GM10847 (cell line): ENCODE results near the gene HIRIP3.
A peak's percentile ranks its signal among the peaks of the same experiment; 100 is the strongest.

Experiments
- POLR2A ChIP-seq: IDR thresholded peaks from 2 replicates; pipeline ENCODE4 v1.6.1; 2011; ENCODE audit not compliant: insufficient read length; ENCODE audit errors: extremely low read depth

HIRIP3 gene

DNA sequence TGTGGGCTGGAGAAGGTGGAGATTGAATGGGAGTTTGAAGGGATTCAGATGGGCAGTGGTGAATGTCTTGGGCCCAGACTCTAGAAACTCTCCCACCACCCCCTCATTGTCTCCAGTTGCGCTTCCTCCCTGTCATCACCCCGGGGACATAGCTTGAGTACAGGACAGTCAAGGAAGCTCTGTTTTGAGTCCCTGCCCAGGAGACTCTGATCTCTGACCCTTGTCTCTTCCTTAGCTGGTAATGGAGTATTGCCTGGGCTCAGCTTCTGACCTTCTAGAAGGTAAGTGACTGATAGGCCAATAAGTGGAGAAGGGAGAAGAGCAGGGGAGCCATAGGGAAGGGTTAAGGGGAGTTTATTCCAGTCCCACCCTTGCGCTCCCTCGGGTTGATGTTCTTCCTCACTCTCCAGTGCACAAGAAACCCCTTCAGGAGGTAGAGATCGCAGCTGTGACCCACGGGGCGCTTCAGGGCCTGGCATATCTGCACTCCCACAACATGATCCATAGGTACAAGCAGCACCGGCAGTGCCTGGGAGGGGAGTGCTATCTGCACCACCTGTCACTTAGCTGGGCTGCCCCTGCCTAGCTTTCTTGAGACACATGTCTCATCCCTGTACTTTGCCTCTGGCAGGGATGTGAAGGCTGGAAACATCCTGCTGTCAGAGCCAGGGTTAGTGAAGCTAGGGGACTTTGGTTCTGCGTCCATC lies 16.7 kb downstream of the HIRIP3 start:
- no peak for TF ChIP-seq POLR2A

DNA sequence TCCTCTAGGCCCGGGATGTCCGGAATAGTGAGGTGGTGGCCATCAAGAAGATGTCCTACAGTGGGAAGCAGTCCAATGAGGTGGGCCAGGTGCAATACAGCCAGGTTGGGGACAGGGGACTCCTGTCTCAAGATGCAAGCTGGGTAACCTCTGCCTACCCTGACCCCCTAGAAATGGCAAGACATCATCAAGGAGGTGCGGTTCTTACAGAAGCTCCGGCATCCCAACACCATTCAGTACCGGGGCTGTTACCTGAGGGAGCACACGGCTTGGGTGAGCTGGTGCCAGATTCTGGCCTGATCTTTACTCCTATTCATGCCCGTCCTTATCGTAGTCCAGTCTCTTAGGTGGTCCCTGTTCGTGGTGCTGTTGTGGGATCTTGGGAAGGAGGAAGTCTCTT lies 17.3 kb downstream of the HIRIP3 start:
- TF ChIP-seq POLR2A, result no peak

DNA sequence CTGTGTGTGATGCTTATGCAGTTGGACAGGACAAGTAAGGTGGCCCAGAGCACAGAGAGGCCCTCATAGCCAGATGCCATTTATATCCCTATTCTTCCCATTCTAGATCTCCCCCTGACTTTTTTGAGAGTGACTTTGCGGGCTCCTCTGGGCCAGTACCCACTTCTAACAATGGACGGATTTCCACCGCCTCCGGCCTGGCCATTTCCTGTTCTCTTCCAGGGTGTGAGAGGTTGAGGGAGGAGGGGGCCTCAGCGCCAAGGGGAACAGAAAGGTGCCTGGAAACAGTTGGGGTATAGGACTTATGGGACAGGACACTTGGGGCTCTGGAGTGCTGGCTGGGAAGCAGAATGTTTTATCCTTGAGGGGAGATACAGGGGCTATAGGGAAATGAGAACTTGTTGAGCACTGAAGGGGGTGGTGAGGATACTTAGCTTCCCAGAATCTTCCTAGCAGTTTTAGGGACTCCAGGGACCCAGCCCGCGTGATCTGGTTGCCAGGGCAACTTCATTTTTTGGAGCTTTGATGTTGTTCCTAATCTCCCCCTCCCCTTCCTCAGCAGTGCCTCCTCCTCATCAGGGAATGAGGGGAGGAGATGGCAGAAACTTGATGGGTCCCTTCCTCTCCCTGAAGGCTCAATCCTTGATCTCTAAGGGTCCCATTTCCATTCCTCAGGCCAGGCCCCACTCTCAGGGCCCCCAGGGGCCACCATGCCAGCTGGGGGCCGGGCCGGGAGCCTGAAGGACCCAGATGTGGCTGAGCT lies 18.2 kb downstream of the HIRIP3 start:
- TF ChIP-seq POLR2A, result no peak

DNA sequence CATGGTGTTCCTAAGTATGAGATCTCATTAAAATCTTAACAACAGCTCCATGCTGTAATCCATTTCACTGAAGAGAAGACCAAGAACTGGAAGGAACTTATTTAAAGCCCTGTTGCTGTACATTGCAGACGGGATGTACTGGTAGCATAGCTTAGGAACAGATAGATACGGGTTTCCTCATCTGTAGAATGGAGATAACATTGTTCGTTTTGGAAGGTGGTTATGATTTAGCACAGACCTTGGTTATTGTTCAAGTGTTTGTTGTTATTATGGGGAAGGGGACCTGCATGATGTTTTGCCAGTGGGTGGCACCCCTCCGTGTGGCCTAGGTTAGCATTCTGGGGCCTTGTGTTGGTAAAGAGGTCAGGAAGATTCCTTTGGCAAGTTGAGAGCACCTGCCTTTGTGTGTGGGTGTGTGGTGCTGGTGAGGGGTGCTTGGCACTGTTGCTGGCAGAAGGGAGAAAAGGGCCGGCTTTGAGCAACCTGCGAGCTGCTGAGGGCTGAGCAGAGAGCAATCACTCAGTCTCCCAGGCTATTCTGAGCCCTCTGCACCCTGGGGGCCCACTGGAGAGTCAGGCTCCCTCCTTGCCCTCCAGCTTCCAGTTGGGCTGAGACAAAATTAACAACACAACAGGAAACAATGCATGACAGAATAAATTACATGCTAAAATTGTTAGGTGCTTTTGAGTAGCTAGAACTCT lies 19.5 kb downstream of the HIRIP3 start:
- TF ChIP-seq POLR2A, result no peak

DNA sequence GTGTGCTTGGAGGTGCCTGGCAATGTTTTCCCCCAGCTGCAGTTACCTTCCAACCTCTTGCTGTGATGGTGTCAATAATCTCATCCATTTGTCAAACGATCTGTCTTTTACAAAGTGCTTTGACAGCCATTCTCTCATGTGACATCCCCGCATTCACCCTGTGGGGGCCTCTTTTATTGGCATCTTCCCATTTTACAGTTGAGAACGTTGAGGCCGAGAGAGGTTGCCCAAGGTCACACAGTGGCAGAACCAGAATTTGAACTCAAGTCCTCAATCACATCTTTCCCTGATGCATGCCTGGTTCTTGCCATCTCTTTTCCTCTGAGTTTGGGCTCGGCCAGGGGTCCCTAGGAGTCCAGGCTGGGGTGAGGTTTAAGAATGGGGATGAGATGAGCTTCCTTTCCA lies 20.3 kb downstream of the HIRIP3 start:
- no peak for TF ChIP-seq POLR2A

DNA sequence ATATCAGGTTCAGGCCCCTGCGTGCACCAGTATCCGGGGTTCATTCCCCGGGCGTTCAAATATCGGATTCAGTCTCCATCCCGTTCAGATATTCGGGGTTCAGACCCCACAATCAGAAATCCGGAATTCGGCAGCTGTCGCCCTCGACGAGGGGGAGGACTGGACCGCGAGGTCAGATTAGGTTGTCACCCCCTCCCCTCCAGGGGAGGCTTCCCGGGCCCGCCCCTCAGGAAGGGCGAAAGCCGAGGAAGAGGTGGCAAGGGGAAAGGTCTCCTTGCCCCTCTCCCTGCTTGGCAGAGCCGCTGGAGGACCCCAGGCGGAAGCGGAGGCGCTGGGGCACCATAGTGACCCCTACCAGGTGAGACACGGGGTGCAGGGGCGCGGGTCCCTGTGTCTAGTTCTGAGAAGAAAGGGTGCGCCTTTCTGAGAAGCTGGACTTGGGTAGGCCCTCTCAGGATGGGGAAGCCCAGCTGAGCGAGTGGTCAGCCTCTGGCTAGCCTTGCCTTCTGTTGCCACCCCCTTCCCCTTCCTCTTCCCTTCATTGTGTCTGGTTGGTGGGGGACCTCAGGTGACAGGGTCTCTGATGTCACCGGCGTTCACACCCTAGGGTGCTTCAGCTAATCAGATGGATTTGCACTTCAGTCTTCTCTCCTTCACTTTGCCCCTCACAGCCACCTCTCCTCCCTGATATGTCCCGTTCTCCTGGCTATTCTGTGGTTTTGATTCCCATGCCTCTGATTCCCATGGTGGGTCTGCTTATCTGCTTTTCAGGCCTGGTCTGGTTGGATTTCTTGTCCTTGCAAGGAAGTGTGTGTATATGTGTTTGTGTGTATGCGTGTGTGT lies 20.9 kb downstream of the HIRIP3 start:
- TF ChIP-seq POLR2A, result no peak

DNA sequence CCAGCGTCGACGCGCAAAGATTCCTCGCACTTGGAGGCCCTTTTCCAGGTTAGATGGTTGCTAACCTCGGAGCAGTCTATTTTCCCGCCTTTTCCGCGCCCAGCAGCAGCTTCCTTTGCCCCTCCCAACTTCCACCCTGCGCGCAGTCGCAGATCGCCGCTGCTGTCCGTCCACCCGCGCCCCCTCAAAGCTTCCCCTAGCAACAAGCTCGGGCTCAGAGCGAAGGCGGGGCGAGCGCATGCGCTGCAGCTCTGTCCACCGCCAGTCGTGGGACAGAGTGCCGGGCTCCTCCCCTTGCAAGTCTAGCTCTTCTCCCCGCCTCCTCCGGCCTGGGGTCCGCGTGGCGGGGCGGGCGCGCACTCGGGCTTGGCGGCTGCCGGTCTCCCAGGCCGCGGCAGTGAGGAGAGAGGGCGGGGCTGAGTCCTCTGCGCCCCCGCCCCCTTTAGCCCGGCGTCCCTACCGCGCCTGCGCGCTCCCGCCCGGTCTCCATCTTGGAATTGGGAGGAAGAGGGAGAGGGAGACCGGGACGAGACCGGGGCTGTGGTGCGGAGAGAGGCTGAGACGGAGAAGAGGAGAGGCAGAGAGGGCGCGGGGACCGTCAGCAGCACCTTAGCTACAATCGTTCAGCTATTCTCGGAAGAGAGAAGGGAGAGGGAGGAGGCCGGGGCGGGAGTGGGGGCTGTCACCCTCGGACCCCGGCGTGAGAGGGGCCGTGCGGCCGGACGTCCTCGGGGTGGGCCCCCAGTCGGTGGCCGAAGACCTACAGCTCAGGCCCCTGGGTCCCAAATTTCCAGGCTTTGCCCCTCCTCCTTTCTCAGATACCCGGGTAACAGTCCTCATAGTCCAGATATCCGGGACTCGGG lies 21.8 kb downstream of the HIRIP3 start, which contains the start of gene TAOK2:
TSS of gene TAOK2 (plus strand) at position 485 of the 863 bp plus-strand sequence. CDS start 3,905 bp downstream, outside the sequence.
- peak; percentile 82 for TF ChIP-seq POLR2A

DNA sequence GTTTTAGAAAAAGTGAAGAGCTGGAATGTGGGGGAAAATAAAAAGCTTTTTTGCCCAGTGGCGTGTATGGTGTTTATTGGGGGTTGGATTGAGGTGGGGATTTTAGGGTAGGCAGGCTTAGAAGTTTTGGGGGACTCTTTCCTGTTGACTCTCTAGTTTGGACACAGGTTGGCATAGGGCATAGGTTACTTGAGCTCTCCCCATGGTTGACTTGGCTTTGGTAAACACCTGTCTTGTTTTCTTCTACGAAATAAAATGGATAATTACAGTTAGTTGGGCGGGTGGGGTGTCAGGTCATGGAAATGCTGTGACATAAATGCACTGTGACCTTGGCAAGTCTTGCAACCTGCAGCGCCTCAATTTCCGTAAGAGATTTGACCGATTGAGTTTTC lies 22.4 kb downstream of the HIRIP3 start:
- TF ChIP-seq POLR2A, result no peak

DNA sequence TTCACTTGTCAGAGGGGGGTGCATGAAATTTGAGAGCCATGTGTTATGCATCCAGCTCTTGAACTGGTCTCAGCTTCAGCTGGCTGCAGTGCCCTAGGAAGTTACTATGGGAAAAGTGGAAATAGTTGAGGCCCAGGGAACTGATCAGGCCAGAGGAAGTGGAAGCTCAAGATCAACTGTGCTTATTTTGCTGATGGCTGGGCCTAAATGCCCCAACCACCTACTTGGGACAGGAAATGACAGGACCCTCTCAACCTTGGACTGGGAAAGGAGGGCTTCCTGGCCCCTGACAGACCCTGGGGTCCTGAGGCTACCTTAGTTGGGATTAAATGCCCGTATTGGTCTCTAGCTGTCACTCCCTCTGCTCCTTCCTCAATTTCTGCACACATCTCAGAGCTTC lies 22.9 kb downstream of the HIRIP3 start:
- TF ChIP-seq POLR2A, result no peak

DNA sequence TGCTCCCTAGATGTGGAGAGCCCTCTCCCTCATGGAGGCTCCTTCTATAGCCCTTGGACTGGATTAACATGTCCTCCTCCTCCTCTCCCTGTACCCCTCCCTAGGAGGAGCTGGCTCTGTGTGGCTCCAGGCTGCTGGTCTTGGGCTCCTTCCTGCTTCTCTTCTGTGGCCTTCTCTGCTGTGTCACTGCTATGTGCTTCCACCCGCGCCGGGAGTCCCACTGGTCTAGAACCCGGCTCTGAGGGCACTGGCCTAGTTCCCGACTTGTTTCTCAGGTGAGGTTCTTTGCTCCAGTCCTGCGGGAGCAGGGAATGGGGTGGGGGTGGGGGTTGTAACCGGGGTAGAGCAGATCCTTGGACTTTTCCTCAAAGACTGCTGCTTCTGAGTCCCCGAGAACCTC lies 24.1 kb downstream of the HIRIP3 start:
- TF ChIP-seq POLR2A, result no peak

DNA sequence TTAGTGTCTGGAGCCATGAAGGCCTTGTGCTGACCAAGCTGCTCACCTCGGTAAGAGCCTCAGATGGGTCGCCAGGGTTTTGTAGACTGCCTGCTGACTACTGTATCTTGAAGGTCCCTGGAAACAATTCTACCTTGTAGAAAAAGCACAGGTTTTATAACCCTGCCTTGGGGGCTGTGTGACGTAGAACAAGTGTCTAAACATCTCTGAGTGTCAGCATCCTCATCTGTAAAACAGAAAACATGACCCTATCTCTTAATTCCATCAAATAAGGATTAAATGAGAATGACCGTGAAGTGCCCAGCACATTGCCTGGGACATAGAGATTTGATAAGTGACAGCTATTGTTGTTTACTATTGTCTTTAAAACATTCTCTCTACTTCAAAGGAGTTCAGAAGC lies 27.2 kb downstream of the HIRIP3 start:
- TF ChIP-seq POLR2A, result no peak

DNA sequence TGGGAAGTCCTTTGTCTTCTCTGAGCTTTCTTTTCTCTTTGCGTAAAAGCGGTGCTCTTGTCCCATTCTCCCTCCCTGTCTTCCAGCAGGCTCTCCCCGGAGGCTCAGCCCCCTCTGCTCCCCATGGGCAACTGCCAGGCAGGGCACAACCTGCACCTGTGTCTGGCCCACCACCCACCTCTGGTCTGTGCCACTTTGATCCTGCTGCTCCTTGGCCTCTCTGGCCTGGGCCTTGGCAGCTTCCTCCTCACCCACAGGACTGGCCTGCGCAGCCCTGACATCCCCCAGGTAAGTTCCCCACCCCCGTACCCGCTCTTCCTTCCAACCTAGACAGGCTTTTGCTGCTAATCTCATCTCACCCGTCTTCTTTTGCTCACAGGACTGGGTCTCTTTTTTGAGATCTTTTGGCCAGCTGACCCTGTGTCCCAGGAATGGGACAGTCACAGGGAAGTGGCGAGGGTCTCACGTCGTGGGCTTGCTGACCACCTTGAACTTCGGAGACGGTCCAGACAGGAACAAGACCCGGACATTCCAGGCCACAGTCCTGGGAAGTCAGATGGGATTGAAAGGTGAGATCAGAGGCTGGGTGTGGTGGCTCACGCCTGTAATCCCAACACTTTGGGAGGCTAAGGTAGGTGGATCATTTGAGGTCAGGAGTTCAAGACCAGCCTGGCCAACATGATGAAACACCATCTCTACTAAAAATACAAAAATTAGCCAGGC lies 32.2 kb downstream of the HIRIP3 start:
- TF ChIP-seq POLR2A, result no peak

DNA sequence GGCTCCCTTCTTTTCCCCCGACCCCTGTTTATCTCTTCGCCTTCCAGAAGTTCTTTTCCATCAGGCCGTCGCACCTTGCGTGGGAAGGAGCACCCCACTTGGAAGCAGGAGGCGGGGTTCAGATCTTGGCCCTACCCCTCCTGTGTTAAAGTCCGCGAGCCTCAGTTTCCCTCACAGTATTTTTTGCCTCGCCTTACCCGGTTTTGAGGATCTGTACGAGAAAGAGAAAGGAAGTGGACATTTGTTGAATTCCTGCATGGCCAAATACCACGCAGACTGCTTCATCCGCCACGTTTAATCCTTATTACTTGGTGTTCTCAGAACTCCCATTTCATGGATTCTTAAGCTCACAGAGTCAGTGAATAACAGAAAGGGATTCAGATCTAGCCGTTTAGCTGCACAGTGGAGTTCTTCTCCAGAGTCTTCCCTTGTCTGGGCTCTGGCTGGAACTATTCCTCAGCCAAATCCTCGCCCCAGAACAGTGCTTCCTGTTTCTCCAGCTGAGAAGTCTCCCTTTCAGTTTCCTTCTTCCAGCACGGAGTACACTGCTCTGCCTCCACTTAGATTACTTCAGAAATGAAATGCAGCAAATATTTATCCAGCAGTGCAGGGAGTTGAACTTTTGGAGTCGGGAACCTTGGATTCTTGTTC lies 32.9 kb downstream of the HIRIP3 start:
- TF ChIP-seq POLR2A, result no peak
